GM21381 (cell line): ENCODE results near the gene PRR5L.
A peak's percentile ranks its signal among the peaks of the same experiment; 100 is the strongest.

Source experiments
- ATAC-seq: cut with Tn5 transposase; IDR thresholded peaks from one replicate; pipeline ENCODE4 v1.9.1; 2021; ENCODE audit warnings: mild to moderate bottlenecking, moderate library complexity; ENCODE audit not compliant: unreplicated experiment

Gene PRR5L

GRCh38 chr11:36431429-36432092 lies 135.5 kb downstream of the PRR5L start:
- no peak for ATAC-seq

GRCh38 chr11:36432093-36432469 lies 136.0 kb downstream of the PRR5L start:
- no peak for ATAC-seq

DNA sequence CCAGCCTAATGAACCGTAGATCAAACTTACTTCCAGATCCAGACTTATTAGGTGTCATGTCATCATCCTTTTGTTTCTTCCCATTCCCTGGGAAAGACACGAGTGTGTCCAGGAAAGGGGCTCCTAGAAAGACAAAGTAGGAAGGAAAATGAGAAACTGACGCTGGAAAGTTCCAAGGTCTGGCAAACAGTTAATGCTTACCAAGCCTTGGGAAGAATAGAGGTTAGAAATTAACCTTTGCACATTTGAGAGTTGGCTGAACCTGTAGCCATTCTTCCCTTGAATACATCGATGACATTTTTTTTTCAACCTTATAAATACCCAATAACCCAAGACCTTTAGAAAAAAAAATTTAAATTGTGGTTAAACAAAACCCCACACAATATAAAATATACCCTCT lies 136.7 kb downstream of the PRR5L start:
- no peak for ATAC-seq

DNA sequence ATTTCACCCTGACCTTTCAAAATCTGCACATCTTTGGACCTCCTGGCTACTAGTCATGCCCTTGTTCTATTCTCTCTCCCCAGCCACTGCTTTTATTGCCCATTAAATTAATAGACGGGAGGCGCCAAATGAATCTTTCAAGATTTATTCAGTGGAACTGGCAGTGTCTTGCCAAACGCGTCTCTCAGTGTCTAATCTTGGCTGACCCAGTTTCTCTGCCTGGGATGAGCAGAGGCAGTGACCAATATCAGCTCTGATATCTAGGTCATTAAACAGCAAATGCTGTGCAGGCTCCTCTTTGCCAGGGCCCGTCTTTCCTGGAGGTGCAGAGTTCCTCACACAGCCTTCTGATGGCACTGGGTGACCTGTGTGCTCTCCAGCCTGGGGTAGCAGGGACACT lies 140.0 kb downstream of the PRR5L start:
- ATAC-seq, result no peak

DNA sequence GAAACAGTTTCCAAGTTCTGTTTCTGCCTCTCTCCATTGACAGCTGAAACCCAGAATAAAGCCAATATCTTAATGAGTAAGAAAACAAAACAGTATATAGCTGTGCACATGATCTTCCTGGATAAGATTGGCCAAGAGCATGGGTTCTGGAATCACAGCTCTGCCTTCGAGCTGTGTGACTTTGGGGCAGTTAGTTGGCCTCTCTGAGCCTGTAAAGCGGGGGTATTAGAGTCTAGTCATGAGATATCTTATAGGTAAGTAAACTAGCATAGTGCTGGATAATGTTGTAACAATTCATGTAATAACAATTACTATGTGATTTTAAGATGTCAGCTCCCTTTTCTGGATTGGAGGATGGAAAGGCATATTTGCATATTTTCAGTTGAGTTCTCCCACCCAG lies 140.5 kb downstream of the PRR5L start:
- no peak for ATAC-seq

DNA sequence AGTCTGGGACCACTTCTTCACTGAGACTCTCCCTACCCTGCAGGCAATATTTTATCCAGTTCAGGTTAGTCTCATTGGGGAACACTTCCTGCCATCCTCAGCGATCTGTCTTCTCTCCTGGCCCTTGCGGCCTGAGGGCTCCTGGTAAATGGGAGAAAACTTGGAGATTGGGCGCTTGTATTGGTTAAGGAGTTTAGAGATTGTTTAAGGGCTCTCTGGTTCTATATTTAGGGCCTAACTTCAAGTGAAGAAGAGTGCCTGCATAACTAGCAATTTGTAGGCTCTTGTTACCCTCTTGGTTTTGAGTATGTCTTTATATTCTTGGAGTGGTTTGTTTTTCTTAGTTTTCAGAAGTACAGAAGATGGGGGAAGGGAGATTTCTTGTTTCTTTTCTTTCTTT lies 141.3 kb downstream of the PRR5L start:
- ATAC-seq, result no peak

DNA sequence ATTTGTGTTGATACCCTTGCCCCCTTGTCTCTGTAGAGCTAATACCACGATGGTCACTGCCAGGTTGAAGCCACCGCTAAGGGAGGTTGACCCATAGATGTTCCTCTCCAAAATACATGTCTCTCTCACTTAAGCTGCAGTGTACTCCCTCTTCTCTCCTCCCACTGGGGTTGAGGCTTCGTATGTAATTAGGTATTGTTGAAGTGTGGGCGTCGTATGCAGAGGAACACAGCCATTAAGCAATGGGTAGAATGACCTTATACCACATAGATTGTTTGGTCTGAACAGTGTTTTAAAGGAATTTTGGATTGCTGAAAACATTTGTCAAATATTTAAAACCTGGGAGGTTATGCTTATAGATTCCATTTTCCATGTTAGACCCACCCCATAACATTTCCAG lies 142.0 kb downstream of the PRR5L start:
- ATAC-seq, result no peak

DNA sequence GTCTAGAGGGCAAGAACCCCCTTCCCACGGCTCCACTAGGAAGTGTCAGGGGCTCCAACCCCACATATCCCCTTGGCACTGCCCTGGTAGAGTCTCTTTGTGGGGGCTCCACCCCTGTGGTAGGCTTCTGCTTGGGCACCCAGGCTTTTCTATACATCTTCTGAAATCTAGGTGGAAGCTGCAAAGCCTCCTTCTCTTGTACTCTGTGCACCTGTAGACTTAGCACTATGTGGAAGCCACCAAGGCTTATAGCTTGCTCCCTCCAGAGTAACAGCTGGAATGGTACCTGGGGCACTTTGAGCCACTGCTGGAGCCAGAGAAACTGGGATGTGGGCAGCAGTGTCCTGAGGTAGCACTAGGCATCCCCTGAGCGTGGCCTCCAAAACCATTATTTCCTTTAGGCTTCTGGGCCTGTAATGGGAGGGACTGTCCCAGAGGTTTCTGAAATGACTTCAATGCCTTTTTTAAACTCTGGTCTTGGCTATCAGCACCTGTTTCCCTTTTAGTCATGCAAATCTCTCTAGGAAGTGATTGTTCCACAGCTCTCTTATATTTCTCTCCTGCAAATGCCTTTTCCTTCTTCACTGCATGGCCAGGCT lies 145.6 kb downstream of the PRR5L start:
- peak; percentile 70 for ATAC-seq

GRCh38 chr11:36443661-36444060 lies 147.6 kb downstream of the PRR5L start:
- ATAC-seq, result no peak

DNA sequence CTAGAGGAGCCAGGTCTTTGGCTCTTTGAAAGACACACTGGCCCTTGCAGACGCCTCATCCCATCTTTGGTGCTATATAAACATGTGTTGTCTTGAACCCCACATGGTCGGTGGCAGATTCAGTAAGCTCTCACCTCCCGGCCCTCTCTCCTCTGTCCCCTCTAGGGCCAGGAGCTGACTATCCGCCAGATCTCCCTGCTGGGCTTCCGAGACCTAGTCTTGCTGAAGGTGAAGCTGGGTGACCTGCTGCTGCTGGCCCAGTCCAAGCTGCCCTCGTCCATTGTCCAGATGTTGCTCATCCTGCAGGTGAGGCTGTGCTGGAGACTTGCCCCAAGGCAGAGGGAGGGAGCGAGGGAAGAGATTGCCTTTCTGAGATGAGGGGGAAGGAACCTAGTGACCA lies 150.0 kb downstream of the PRR5L start:
- ATAC-seq, result no peak

DNA sequence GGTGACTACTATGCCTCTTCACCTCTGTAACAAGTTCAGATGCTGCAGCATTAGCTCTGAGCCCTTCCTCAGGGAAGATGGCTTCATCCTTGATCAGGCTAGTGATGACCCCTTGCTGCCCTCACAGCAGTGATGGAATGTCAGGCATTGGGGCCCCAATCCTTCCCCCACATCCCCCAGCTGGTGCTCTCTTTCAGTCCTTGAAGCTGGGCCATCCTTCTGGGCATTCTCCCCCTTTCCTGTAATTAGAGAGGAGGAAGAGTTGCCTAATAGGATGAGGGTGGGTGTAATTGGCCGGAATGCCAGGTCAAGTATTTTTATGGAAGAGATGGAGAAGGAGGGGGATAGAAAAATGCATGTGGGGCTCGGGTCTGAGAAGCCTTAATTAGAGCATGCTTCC lies 151.4 kb downstream of the PRR5L start:
- ATAC-seq, result no peak

GRCh38 chr11:36447947-36448346 lies 151.9 kb downstream of the PRR5L start:
- ATAC-seq, result no peak

DNA sequence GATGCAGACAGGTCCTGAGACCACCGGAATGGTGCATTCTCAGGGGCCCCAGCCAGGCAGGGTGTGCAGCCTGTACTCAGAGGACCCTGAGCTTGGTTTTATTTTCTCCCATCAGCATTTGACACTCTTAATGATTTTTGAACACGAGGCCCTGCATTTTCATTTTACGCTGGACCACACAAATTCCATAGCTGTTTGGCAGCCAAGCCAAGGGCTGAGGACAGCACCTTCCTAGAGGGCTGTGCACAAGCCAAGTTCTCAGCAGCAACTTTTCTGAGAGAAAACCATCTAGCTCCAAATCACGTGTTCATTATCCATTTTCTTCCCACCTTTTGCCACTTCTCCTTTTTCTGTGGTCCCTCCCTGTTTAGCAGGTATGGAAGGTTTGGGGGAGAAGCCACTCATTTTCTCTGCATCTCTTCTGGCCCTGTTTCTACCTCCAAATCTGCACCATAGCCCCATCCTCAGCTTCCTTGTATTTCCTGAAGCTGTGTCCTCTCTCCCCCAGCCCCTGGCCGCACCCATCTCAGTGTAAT lies 153.5 kb downstream of the PRR5L start:
- ATAC-seq, result no peak

DNA sequence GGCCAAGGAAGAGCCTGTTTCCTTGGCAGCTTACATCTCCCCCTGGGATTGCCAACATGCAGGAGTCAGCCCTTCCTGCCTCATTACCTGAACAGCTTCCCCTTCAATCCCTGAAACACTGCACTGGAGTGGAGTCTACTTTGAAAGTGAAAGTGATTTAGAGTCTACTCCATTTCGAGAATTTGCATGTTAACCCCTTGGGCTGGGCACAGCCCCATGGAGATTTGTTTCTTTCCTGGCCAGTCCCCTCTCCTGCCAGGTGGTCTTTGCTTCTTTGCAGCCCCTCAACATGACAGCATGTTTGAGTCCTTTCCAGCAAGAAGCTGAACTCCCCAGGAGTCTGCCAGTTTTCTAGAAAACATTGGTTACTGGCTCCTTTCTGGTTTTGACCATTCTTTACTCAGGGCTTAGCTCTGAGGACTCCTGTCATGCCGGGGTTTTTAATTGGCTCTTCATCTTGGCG lies 154.1 kb downstream of the PRR5L start:
- ATAC-seq, result no peak

DNA sequence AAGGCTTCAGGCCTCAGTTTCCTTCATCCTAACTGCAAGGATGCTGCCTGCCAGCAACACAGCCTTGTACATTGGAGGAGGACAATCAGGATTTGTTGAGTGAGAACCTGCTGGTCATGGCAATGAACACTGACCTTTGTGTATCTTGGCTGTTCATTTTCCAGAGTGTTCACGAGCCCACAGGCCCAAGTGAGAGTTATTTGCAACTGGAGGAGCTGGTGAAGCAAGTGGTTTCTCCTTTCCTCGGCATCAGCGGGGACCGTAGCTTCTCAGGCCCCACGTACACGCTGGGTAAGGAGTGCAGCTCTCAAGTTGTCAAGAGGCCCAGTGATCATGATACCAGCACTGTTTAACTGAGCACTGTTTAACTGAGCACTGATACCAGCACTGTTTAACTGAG lies 155.0 kb downstream of the PRR5L start:
- no peak for ATAC-seq

DNA sequence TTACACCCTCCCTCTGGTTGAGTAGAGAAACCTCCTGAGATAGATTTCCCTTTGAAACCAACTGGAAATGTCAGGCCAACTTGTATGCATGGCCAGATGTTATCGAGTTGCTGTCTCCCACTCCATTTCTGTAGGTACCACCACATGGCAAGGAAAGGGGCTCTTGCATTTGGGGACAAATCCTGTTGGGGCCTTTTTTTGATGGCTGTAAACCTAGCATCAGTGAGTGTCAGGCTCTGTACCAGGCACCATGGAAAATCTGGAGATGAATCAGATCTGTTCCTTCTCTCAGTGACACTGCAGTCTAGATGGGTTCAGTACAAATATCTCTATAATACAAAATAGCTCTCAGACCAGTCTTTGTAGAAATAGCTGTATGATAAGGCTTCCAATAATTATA lies 155.6 kb downstream of the PRR5L start:
- no peak for ATAC-seq

- ATAC-seq, result no peak
These were observed 156.3 kb downstream of the PRR5L start for GRCh38 chr11:36452236-36452940.

GRCh38 chr11:36452961-36453360 lies 156.9 kb downstream of the PRR5L start:
- ATAC-seq, result no peak

- ATAC-seq, result no peak
These were observed 157.6 kb downstream of the PRR5L start for GRCh38 chr11:36453678-36454077.

DNA sequence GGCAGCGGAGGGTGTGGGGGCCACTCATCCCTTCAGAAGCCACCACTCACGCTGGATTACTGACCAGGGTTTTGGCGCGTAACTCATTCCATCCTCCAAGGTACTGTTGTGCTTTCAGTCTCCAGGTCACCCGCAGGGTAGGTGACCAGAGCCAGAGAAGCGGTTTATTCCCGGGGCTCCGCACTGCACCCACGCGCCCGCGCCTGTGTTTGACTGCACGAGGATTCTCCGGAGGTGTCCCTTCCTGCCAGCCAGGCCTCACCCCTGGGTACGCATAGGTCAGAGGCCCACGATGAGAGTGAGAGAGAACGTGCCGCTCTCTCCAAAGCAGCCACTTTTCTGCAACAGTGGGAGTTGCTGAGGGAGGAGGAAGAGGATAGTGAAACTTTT lies 158.5 kb downstream of the PRR5L start:
- ATAC-seq, result no peak

DNA sequence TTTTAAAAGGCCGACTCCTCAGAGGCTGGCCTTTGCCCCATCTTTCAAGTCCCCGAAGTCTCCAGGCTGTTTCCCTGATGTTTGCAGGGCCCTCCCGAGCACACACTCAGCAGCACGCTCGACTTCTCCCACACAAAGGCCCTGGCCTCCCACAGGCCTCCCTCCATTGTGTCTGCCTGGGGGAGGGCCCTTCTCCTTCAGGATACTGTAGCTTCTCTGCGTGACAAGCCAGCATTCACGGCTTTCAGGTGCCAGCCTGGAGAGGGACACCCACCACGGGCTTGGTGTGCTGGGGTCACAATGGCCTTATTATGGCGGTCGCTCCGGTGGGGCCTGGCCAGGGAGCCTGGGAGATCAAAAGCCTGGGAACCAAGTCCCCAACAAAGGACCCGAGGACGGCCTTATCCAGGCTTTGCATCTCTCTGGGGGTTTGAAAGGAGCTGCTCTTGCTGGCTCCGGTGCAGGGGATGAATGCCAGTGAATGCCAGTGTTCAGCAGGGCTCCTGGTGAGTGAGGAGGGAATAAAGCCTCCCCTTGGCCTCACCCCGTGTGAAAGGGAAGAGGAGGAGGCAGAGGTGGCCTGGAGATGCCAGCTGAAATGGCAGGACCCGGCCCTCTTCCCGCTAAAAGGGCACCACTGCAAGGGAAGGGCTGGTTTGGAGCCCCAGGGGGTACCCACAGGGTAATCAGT lies 159.0 kb downstream of the PRR5L start:
- no peak for ATAC-seq
